ENCODE results near the gene MYG1.
A peak's percentile ranks its signal among the peaks of the same experiment; 100 is the strongest.

The MYG1 gene

DNA sequence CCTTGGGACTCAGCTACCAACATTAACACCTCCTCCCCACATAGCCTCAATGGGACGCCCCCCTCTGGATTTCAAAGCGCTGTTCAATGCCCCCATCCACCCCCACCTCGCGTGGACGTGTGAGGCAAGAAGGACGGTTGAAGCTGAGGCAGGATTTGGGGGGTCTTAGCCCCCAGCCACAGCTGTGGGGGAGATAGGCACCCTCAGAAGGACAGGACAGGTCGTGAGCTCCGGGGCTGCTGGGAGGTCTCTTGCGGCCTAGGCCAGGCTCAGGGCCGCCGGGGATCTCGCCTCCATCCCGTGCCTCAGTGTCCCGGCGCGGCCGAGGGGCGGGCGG lies 45.0 kb downstream of the MYG1 start:
- Histone ChIP-seq H3K18ac (ENCODE audit: low read length) (no peak overlapping the region), H3K79me1 (ENCODE audit: low read length) (peaks cover 6% of the 10 kb centered on the region), H3K4me1 (ENCODE audit: control insufficient read depth in 1 of 2, insufficient read depth in 2 of 2, low read length in 2 of 2) (peaks cover 2 to 3% of the 10 kb centered on the region in 2 experiments), H3K36me3 (ENCODE audit: control insufficient read depth in 1 of 2, insufficient read depth in 2 of 2, low read length in 2 of 2) (no peaks in the 10 kb centered on the region), H2AFZ (ENCODE audit: insufficient read depth, low read length, poor library complexity) (peak overlapping the region; percentile 19), H3K9ac (ENCODE audit: low read length) (no peak overlapping the region), H4K91ac (ENCODE audit: low read depth, low read length) (peak overlapping the region; percentile 2), H2BK12ac (ENCODE audit: low read length) (no peak overlapping the region), H4K12ac (ENCODE audit: low read depth, low read length) (no peak overlapping the region), H2BK5ac (ENCODE audit: low read depth, low read length, poor library complexity) (no peak overlapping the region), H3K79me2 (ENCODE audit: control insufficient read depth, insufficient read depth, low read length, poor library complexity) (peaks cover 2% of the 10 kb centered on the region), H3K23ac (ENCODE audit: low read length) (no peak overlapping the region), H3K9me3 (ENCODE audit: insufficient read depth, low read depth, low read length) (no peaks in the 10 kb centered on the region), H3K27me3 (ENCODE audit: insufficient read depth, low read length) (no peaks in the 10 kb centered on the region), H3K27ac (ENCODE audit: low read depth, low read length) (no peak overlapping the region), H3K14ac (ENCODE audit: low read length) (no peak overlapping the region), H3K4me2 (ENCODE audit: low read length) (peak overlapping the region; percentile 95), H2AK5ac (ENCODE audit: low read length) (no peak overlapping the region), H4K8ac (ENCODE audit: low read depth, low read length) (peak overlapping the region; percentile 5), H3K4ac (ENCODE audit: low read depth, low read length) (no peak overlapping the region), H3K4me3 (ENCODE audit: low read depth, low read length) (peak overlapping the region; percentile 31), H2BK120ac (ENCODE audit: insufficient read depth, low read length, poor library complexity) (no peak overlapping the region)
- no peak for DNase-seq
- WGBS (ENCODE audit: extremely low coverage, insufficient coverage, insufficient read length): no CpG with 5 or more reads among the region's 19 CpGs

- peak overlapping the region; percentile 48 for H4K91ac ChIP-seq (ENCODE audit: low read depth, low read length)
- H3K23ac ChIP-seq (ENCODE audit: low read length): no peak overlapping the region
- no peak overlapping the region for H2AK5ac ChIP-seq (ENCODE audit: low read length)
- peak overlapping the region; percentile 20 for H3K18ac ChIP-seq (ENCODE audit: low read length)
- peaks cover 6% of the 10 kb centered on the region for H3K79me1 ChIP-seq (ENCODE audit: low read length)
- H3K4me2 ChIP-seq (ENCODE audit: low read length): peak overlapping the region; percentile 95
- peak overlapping the region; percentile 70 for H4K12ac ChIP-seq (ENCODE audit: low read depth, low read length)
- no CpG with 5 or more reads among the region's 50 CpGs for WGBS (ENCODE audit: extremely low coverage, insufficient coverage, insufficient read length)
- peak overlapping the region; percentile 70 for H3K9ac ChIP-seq (ENCODE audit: low read length)
- H3K36me3 ChIP-seq (ENCODE audit: control insufficient read depth in 1 of 2, insufficient read depth in 2 of 2, low read length in 2 of 2): no peaks in the 10 kb centered on the region
- H3K4me3 ChIP-seq (ENCODE audit: low read depth, low read length): peak overlapping the region; percentile 75
- H3K79me2 ChIP-seq (ENCODE audit: control insufficient read depth, insufficient read depth, low read length, poor library complexity): peaks cover 2% of the 10 kb centered on the region
- no peak overlapping the region for H2BK120ac ChIP-seq (ENCODE audit: insufficient read depth, low read length, poor library complexity)
- no peak overlapping the region for H3K4ac ChIP-seq (ENCODE audit: low read depth, low read length)
- H3K4me1 ChIP-seq (ENCODE audit: control insufficient read depth in 1 of 2, insufficient read depth in 2 of 2, low read length in 2 of 2): peaks cover 2 to 3% of the 10 kb centered on the region in 2 experiments
- H2AFZ ChIP-seq (ENCODE audit: insufficient read depth, low read length, poor library complexity): peak overlapping the region; percentile 85
- H3K14ac ChIP-seq (ENCODE audit: low read length): peak overlapping the region; percentile 84
- H3K27ac ChIP-seq (ENCODE audit: low read depth, low read length): no peak overlapping the region
- H3K27me3 ChIP-seq (ENCODE audit: insufficient read depth, low read length): no peaks in the 10 kb centered on the region
- H3K9me3 ChIP-seq (ENCODE audit: insufficient read depth, low read depth, low read length): no peaks in the 10 kb centered on the region
- peak overlapping the region; percentile 59 for H2BK12ac ChIP-seq (ENCODE audit: low read length)
- H2BK5ac ChIP-seq (ENCODE audit: low read depth, low read length, poor library complexity): peak overlapping the region; percentile 37
- H4K8ac ChIP-seq (ENCODE audit: low read depth, low read length): peak overlapping the region; percentile 89
- peak; percentile 54 to 71 for DNase-seq
These were observed 45.5 kb downstream of the MYG1 start for GRCh38 chr12:53344824-53345485.

DNA sequence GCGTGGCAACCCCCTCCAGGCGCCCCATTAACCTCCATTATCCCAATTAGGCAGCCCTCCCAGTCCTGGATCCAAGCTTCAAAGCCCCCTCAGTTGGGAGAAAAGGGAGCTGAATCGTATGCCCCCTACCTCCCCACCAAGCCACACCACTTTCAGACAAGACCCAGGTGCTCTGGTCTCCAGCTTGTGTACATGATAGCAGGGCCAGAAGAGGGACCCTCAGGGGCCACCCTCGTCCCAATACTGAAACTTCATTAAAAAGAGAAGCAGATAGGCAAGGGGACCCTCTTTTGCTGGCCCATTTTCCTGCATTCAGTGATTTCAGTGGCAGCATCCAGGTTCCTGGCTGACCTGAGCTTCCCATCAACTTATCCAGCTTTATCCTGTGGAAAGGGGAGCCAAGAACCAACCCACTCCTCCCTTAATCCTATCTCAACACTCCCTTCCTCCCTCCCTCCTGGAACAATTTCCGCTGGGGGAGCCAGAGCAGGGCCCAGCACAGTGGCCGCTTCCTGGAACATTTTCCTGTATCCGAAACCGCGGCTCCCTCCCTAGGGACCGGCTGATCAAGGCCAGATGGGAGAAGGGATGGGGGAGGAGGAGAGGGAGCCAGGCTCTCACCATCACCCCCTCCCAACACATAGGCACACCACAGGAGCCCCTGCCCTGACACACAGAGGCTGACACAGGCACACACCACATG lies 46.1 kb downstream of the MYG1 start:
- Histone ChIP-seq H2BK5ac (ENCODE audit: low read depth, low read length, poor library complexity) (no peak overlapping the region), H2BK120ac (ENCODE audit: insufficient read depth, low read length, poor library complexity) (no peak overlapping the region), H3K36me3 (ENCODE audit: control insufficient read depth in 1 of 2, insufficient read depth in 2 of 2, low read length in 2 of 2) (no peaks in the 10 kb centered on the region), H3K4me3 (ENCODE audit: low read depth, low read length) (no peak overlapping the region), H3K79me2 (ENCODE audit: control insufficient read depth, insufficient read depth, low read length, poor library complexity) (peaks cover 2% of the 10 kb centered on the region), H4K8ac (ENCODE audit: low read depth, low read length) (no peak overlapping the region), H3K27me3 (ENCODE audit: insufficient read depth, low read length) (no peaks in the 10 kb centered on the region), H3K23ac (ENCODE audit: low read length) (no peak overlapping the region), H3K27ac (ENCODE audit: low read depth, low read length) (no peak overlapping the region), H3K79me1 (ENCODE audit: low read length) (peaks cover 6% of the 10 kb centered on the region), H4K91ac (ENCODE audit: low read depth, low read length) (no peak overlapping the region), H3K14ac (ENCODE audit: low read length) (no peak overlapping the region), H4K12ac (ENCODE audit: low read depth, low read length) (no peak overlapping the region), H3K9me3 (ENCODE audit: insufficient read depth, low read depth, low read length) (no peaks in the 10 kb centered on the region), H3K4me2 (ENCODE audit: low read length) (peak overlapping the region; percentile 95), H3K18ac (ENCODE audit: low read length) (no peak overlapping the region), H3K4me1 (ENCODE audit: control insufficient read depth in 1 of 2, insufficient read depth in 2 of 2, low read length in 2 of 2) (peaks cover 2 to 3% of the 10 kb centered on the region in 2 experiments), H3K4ac (ENCODE audit: low read depth, low read length) (no peak overlapping the region), H2AK5ac (ENCODE audit: low read length) (no peak overlapping the region), H2BK12ac (ENCODE audit: low read length) (no peak overlapping the region), H2AFZ (ENCODE audit: insufficient read depth, low read length, poor library complexity) (no peak overlapping the region), H3K9ac (ENCODE audit: low read length) (no peak overlapping the region)
- no CpG with 5 or more reads among the region's 10 CpGs for WGBS (ENCODE audit: extremely low coverage, insufficient coverage, insufficient read length)
- DNase-seq: no peak

GRCh38 chr12:53346491-53346890 lies 47.0 kb downstream of the MYG1 start:
- no peak overlapping the region for H2AFZ ChIP-seq (ENCODE audit: insufficient read depth, low read length, poor library complexity)
- no peak overlapping the region for H3K4me2 ChIP-seq (ENCODE audit: low read length)
- H3K36me3 ChIP-seq (ENCODE audit: control insufficient read depth in 1 of 2, insufficient read depth in 2 of 2, low read length in 2 of 2): no peaks in the 10 kb centered on the region
- H3K27me3 ChIP-seq (ENCODE audit: insufficient read depth, low read length): no peaks in the 10 kb centered on the region
- H3K14ac ChIP-seq (ENCODE audit: low read length): no peak overlapping the region
- H3K9me3 ChIP-seq (ENCODE audit: insufficient read depth, low read depth, low read length): no peaks in the 10 kb centered on the region
- H4K12ac ChIP-seq (ENCODE audit: low read depth, low read length): no peak overlapping the region
- no peak overlapping the region for H3K4ac ChIP-seq (ENCODE audit: low read depth, low read length)
- no peak overlapping the region for H3K23ac ChIP-seq (ENCODE audit: low read length)
- H4K91ac ChIP-seq (ENCODE audit: low read depth, low read length): no peak overlapping the region
- H4K8ac ChIP-seq (ENCODE audit: low read depth, low read length): no peak overlapping the region
- no CpG with 5 or more reads among the region's 1 CpG for WGBS (ENCODE audit: extremely low coverage, insufficient coverage, insufficient read length)
- no peak overlapping the region for H3K9ac ChIP-seq (ENCODE audit: low read length)
- H2BK120ac ChIP-seq (ENCODE audit: insufficient read depth, low read length, poor library complexity): no peak overlapping the region
- H3K79me2 ChIP-seq (ENCODE audit: control insufficient read depth, insufficient read depth, low read length, poor library complexity): peaks cover 2% of the 10 kb centered on the region
- no peak overlapping the region for H3K4me3 ChIP-seq (ENCODE audit: low read depth, low read length)
- H3K27ac ChIP-seq (ENCODE audit: low read depth, low read length): no peak overlapping the region
- peaks cover 6% of the 10 kb centered on the region for H3K79me1 ChIP-seq (ENCODE audit: low read length)
- H2BK12ac ChIP-seq (ENCODE audit: low read length): no peak overlapping the region
- no peak overlapping the region for H2AK5ac ChIP-seq (ENCODE audit: low read length)
- H3K4me1 ChIP-seq (ENCODE audit: control insufficient read depth in 1 of 2, insufficient read depth in 2 of 2, low read length in 2 of 2): peaks cover 2 to 3% of the 10 kb centered on the region in 2 experiments
- no peak for DNase-seq
- no peak overlapping the region for H3K18ac ChIP-seq (ENCODE audit: low read length)
- H2BK5ac ChIP-seq (ENCODE audit: low read depth, low read length, poor library complexity): no peak overlapping the region
